SK-N-SH (cell line): ENCODE data around the gene NKAP. TPM values are rescaled to one million over a fixed set of nuclear protein-coding genes. Genes with fewer than 3 reads are reported as not detected.

Experiments used
- CTCF ChIA-PET: fragments of 300-600, 350-600 bp; formaldehyde crosslinking; extraction: SDS; loops from one replicate; lab custom pipeline; 2021; lab: Yijun Ruan, JAX
- POLR2A ChIA-PET: fragments of 350-600 bp; sonication (Branson Sonifier 250); formaldehyde crosslinking; extraction: SDS; loops from one replicate; lab custom pipeline; 2020; ENCODE audit warnings: antibody characterized with exemption, inconsistent platforms; lab: Yijun Ruan, JAX
- DNase-seq: peaks from one replicate; pipeline ENCODE4 v3.0.0; 2012
- H2AFZ ChIP-seq: fragments of 200-600 bp; sonication (generic); 2 replicates; pipeline ENCODE4 v1.8.1; 2016; ENCODE audit warnings: antibody characterized with exemption, mild to moderate bottlenecking, low read depth
- H3F3A ChIP-seq: fragments of 200-600 bp; sonication (generic); replicated peaks from 2 replicates; pipeline ENCODE3; 2016; ENCODE audit warnings: antibody characterized with exemption, mild to moderate bottlenecking; ENCODE audit not compliant: insufficient read depth
- H3K27ac ChIP-seq, 2 experiments: fragments of 200-500 bp in 1 of 2; fragments of 200-600 bp in 1 of 2; sonication (Bioruptor generic) in 1 of 2; sonication (generic), shearing (Covaris generic) in 1 of 2; 2 replicates each; pipeline versions ENCODE4 v1.5.1 to v1.6.1; 2014 to 2016; ENCODE audit warnings: low read depth in 2 of 2, inconsistent platforms in 1 of 2, low read length in 1 of 2, mild to moderate bottlenecking in 1 of 2, mixed read lengths in 1 of 2
- H3K27me3 ChIP-seq: fragments of 200-600 bp; sonication (generic), shearing (Covaris generic); 2 replicates; pipeline ENCODE4 v1.6.1; 2016; ENCODE audit warnings: mixed run types; ENCODE audit not compliant: insufficient read depth
- H3K36me3 ChIP-seq, 2 experiments: fragments of 200-500 bp in 1 of 2; fragments of 200-600 bp in 1 of 2; sonication (Bioruptor generic) in 1 of 2; sonication (generic) in 1 of 2; replicated peaks in 1 of 2; 2 replicates each; pipeline versions ENCODE3 to v1.5.1; 2014 to 2016; ENCODE audit warnings: low read length in 1 of 2, mild to moderate bottlenecking in 1 of 2; ENCODE audit not compliant: insufficient read depth in 2 of 2, control insufficient read depth in 1 of 2
- H3K4me1 ChIP-seq, 2 experiments: fragments of 200-500 bp in 1 of 2; fragments of 200-600 bp in 1 of 2; sonication (Bioruptor generic) in 1 of 2; sonication (generic), shearing (Covaris generic) in 1 of 2; 2 replicates each; pipeline versions ENCODE4 v1.5.1 to v1.6.1; 2014 to 2016; ENCODE audit warnings: low read depth in 1 of 2, low read length in 1 of 2, mixed run types in 1 of 2; ENCODE audit not compliant: insufficient read depth in 2 of 2, control insufficient read depth in 1 of 2
- H3K4me2 ChIP-seq: fragments of 200-600 bp; sonication (generic), shearing (Covaris generic); 2 replicates; pipeline ENCODE4 v1.6.1; 2017; ENCODE audit warnings: mixed run types
- H3K4me3 ChIP-seq, 2 experiments: fragments of 200-500 bp in 1 of 2; fragments of 200-600 bp in 1 of 2; sonication (Bioruptor generic) in 1 of 2; sonication (generic), shearing (Covaris generic) in 1 of 2; 2 replicates each; pipeline versions ENCODE4 v1.5.1 to v1.8.1; 2014 to 2016; ENCODE audit warnings: low read depth in 2 of 2, inconsistent platforms in 1 of 2, low read length in 1 of 2, mild to moderate bottlenecking in 1 of 2, mixed read lengths in 1 of 2, moderate library complexity in 1 of 2
- H3K79me2 ChIP-seq: fragments of 200-600 bp; sonication (generic); 2 replicates; pipeline ENCODE4 v1.8.1; 2017; ENCODE audit warnings: mild to moderate bottlenecking; ENCODE audit not compliant: insufficient read depth
- H3K9ac ChIP-seq: fragments of 200-600 bp; sonication (generic); 2 replicates; pipeline ENCODE4 v1.6.1; 2017; ENCODE audit warnings: mixed run types
- H3K9me2 ChIP-seq: fragments of 200-600 bp; sonication (generic); 2 replicates; pipeline ENCODE4 v1.6.1; 2017; ENCODE audit warnings: mixed run types
- H3K9me3 ChIP-seq: fragments of 200-600 bp; sonication (generic); 2 replicates; pipeline ENCODE4 v1.6.1; 2017; ENCODE audit warnings: mixed run types, mild to moderate bottlenecking, moderate library complexity
- H4K20me1 ChIP-seq: fragments of 200-600 bp; sonication (generic); 2 replicates; pipeline ENCODE4 v1.6.1; 2017; ENCODE audit warnings: mild to moderate bottlenecking, mixed run types; ENCODE audit not compliant: insufficient read depth
- EP300 ChIP-seq, 2 experiments: IDR thresholded peaks; 2 replicates each; pipeline versions ENCODE4 v1.4.0 to v1.6.1; 2012; ENCODE audit warnings: borderline replicate concordance in 1 of 2, low read depth in 1 of 2, low read length in 1 of 2
- FOSL2 ChIP-seq: IDR thresholded peaks from 2 replicates; pipeline ENCODE4 v1.4.0; 2012; ENCODE audit warnings: low read depth, mild to moderate bottlenecking, moderate library complexity, borderline replicate concordance
- FOXJ3 ChIP-seq: sonication (generic); formaldehyde crosslinking; IDR thresholded peaks from 2 replicates; pipeline ENCODE4 v1.5.1; 2020; ENCODE audit warnings: mild to moderate bottlenecking, missing genetic modification reagents
- JUND ChIP-seq: IDR thresholded peaks from 2 replicates; pipeline ENCODE4 v1.4.0; 2012
- MXI1 ChIP-seq: IDR thresholded peaks from 2 replicates; pipeline ENCODE4 v1.6.1; 2012; ENCODE audit warnings: mild to moderate bottlenecking, low read depth, low read length, improper control_type of control experiment
- NFIC ChIP-seq: IDR thresholded peaks from 2 replicates; pipeline ENCODE4 v1.4.0; 2012; ENCODE audit warnings: borderline replicate concordance
- NRF1 ChIP-seq: IDR thresholded peaks from 2 replicates; pipeline ENCODE4 v1.6.1; 2012; ENCODE audit warnings: low read depth, mild to moderate bottlenecking, low read length
- POLR2AphosphoS5 ChIP-seq: IDR thresholded peaks from 2 replicates; pipeline ENCODE4 v1.6.1; 2012; ENCODE audit warnings: low read depth, low read length
- RAD21 ChIP-seq: IDR thresholded peaks from 2 replicates; pipeline ENCODE4 v1.6.1; 2012; ENCODE audit warnings: mild to moderate bottlenecking, low read length
- RCOR1 ChIP-seq: fragments of 150-350 bp; IDR thresholded peaks from 2 replicates; pipeline ENCODE4 v1.6.1; 2017; ENCODE audit warnings: antibody characterized with exemption, low read length
- TCF12 ChIP-seq: IDR thresholded peaks from 2 replicates; pipeline ENCODE4 v1.4.0; 2012
- YY1 ChIP-seq: IDR thresholded peaks from 2 replicates; pipeline ENCODE4 v1.4.0; 2012; ENCODE audit warnings: low read depth, mild to moderate bottlenecking
- WGBS: methylation state at CpG from one replicate; pipeline ENCODE4 v1.1.6; 2017; ENCODE audit warnings: low lambda C conversion rate; 5-methylcytosine and 5-hydroxymethylcytosine counted together
- polyA plus RNA-seq, 3 experiments: library from polyadenylated mRNA; depleted of rRNA; stranded (reverse); fragments of >200 nt; gene quantifications; 2 replicates each; pipeline ENCODE4 v1.2.3, GENCODE V29; 2012
- TF ChIP-seq, protein P1 (sequence below): fragments of 200-600 bp; sonication (generic); IDR thresholded peaks from 2 replicates; pipeline ENCODE4 v1.6.1; 2017; ENCODE audit warnings: antibody characterized with exemption, mild to moderate bottlenecking, moderate library complexity
- TF ChIP-seq, protein P2 (sequence below): IDR thresholded peaks from 2 replicates; pipeline ENCODE4 v1.6.1; 2012; ENCODE audit warnings: mild to moderate bottlenecking, low read depth, low read length, moderate library complexity

Gene NKAP
- polyA plus RNA-seq, 1 of the 3 experiments (the other 2 are of a cell fraction), result 4.2 TPM

DNA sequence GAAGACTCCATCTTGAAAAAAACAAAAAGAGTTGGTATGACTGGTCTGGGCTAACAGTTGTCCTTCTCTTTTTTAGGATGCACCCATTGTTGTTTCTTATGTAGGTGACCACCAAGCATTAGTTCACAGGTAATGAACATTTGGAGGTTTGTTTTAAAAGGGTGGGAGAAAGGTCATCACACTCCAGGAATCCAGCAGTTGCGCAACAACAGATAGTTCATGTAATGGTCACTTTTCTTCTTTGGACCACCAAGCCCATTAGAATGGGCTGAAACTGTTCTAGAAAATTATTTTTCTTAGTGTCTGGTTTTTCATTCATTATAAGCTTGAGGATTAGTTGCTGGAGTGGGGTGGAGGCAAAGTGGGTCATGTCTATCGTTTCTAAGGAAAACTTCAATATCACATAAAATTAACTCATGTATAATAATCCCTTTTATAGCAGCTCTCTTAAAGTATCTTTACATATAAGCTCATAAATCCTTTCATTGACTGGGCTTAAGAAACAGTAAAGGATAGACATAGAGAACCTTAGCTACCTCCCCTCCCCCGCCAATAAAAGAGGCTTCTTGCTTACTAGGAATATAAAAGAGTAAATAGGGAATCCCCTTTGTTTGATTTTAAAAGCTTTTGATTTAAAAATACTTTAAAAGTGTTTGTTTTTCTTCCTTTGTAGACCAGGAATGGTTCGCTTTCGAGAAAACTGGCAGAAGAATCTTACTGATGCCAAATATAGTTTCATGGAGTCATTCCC, 23.5 kb downstream of the NKAP start:
- Histone ChIP-seq H3K4me1 (no peaks in the 10 kb centered on the region), H3K4me2 (no peak overlapping the region), H3K36me3 (peaks cover 1 to 6% of the 10 kb centered on the region in 2 experiments), H3K4me3 (no peak overlapping the region), H3K9me2 (no peaks in the 10 kb centered on the region), H3K79me2 (no peaks in the 10 kb centered on the region), H4K20me1 (no peaks in the 10 kb centered on the region), H3K9ac (no peak overlapping the region), H3F3A (no peaks in the 10 kb centered on the region), H3K27me3 (no peaks in the 10 kb centered on the region)
- CTCF ChIA-PET, result no interaction called here
- 94% methylated on average over 5 of the region's 5 CpGs for WGBS
- no peak for TF ChIP-seq TCF12
- no peak for TF ChIP-seq NRF1
- no peak for TF ChIP-seq YY1
- TF ChIP-seq POLR2AphosphoS5, result no peak
- TF ChIP-seq RCOR1, result no peak
- TF ChIP-seq FOXJ3, result no peak
- no peak for TF ChIP-seq RAD21
- TF ChIP-seq NFIC, result no peak
- TF ChIP-seq, protein P1, sequence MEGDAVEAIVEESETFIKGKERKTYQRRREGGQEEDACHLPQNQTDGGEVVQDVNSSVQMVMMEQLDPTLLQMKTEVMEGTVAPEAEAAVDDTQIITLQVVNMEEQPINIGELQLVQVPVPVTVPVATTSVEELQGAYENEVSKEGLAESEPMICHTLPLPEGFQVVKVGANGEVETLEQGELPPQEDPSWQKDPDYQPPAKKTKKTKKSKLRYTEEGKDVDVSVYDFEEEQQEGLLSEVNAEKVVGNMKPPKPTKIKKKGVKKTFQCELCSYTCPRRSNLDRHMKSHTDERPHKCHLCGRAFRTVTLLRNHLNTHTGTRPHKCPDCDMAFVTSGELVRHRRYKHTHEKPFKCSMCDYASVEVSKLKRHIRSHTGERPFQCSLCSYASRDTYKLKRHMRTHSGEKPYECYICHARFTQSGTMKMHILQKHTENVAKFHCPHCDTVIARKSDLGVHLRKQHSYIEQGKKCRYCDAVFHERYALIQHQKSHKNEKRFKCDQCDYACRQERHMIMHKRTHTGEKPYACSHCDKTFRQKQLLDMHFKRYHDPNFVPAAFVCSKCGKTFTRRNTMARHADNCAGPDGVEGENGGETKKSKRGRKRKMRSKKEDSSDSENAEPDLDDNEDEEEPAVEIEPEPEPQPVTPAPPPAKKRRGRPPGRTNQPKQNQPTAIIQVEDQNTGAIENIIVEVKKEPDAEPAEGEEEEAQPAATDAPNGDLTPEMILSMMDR, result no peak
- TF ChIP-seq MXI1, result no peak
- no peak for TF ChIP-seq EP300 (IDR thresholded peaks at IDR 0.05; ENCODE audit: borderline replicate concordance in 1 of 2, low read depth in 1 of 2, low read length in 1 of 2)
- TF ChIP-seq FOSL2, result no peak
- no peak for TF ChIP-seq JUND
- TF ChIP-seq, protein P2, sequence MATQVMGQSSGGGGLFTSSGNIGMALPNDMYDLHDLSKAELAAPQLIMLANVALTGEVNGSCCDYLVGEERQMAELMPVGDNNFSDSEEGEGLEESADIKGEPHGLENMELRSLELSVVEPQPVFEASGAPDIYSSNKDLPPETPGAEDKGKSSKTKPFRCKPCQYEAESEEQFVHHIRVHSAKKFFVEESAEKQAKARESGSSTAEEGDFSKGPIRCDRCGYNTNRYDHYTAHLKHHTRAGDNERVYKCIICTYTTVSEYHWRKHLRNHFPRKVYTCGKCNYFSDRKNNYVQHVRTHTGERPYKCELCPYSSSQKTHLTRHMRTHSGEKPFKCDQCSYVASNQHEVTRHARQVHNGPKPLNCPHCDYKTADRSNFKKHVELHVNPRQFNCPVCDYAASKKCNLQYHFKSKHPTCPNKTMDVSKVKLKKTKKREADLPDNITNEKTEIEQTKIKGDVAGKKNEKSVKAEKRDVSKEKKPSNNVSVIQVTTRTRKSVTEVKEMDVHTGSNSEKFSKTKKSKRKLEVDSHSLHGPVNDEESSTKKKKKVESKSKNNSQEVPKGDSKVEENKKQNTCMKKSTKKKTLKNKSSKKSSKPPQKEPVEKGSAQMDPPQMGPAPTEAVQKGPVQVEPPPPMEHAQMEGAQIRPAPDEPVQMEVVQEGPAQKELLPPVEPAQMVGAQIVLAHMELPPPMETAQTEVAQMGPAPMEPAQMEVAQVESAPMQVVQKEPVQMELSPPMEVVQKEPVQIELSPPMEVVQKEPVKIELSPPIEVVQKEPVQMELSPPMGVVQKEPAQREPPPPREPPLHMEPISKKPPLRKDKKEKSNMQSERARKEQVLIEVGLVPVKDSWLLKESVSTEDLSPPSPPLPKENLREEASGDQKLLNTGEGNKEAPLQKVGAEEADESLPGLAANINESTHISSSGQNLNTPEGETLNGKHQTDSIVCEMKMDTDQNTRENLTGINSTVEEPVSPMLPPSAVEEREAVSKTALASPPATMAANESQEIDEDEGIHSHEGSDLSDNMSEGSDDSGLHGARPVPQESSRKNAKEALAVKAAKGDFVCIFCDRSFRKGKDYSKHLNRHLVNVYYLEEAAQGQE, result no peak
- TF ChIP-seq, all 33 proteins: peak for 0
- POLR2A ChIA-PET, result no interaction called here
- Histone ChIP-seq H3K27ac (no peak overlapping the region), H2AFZ (no peak overlapping the region), H3K9me3 (no peaks in the 10 kb centered on the region)
- DNase-seq, result no peak
